Heart right ventricle (tissue), 16 donors: ENCODE data around the gene CD37. TPM values are rescaled to one million over a fixed set of nuclear protein-coding genes. Genes with fewer than 3 reads are reported as not detected.
"Not testable (repeated sequence)": the region's sequence is repeated elsewhere in the genome, so short reads cannot be mapped to it uniquely, and the experiment has no call there.

Experiments used
- ATAC-seq, 8 donors: fragments of 200-7000 bp; cut with Tn5 transposase; one replicate each; pipeline ENCODE4 v1.9.1; 2020; ENCODE audit warnings: mild to moderate bottlenecking in 8 of 8, moderate library complexity in 8 of 8, moderate number of reproducible peaks in 1 of 8
- DNase-seq, 2 donors: peaks; one replicate each; pipeline ENCODE4 v3.0.0-alpha.2; 2020
- H3K27ac ChIP-seq, 10 donors: fragments of 200-600 bp; sonication (generic) in 2 of 10; one replicate each; pipeline versions ENCODE4 v1.5.0 to v1.8.0; 2020 to 2022; ENCODE audit warnings: mild to moderate bottlenecking in 3 of 10
- H3K27me3 ChIP-seq, 7 donors: fragments of 200-600 bp; one replicate each; pipeline ENCODE4 v1.8.0; 2021 to 2022; ENCODE audit warnings: mild to moderate bottlenecking in 2 of 7
- H3K36me3 ChIP-seq, 9 donors: fragments of 200-600 bp; sonication (generic) in 1 of 9; one replicate each; pipeline versions ENCODE4 v1.5.0 to v1.8.0; 2020 to 2022; ENCODE audit warnings: mild to moderate bottlenecking in 2 of 9
- H3K4me1 ChIP-seq, 9 donors: fragments of 200-600 bp; sonication (generic) in 1 of 9; one replicate each; pipeline versions ENCODE4 v1.5.0 to v1.8.0; 2020 to 2022; ENCODE audit warnings: mild to moderate bottlenecking in 4 of 9
- H3K4me3 ChIP-seq, 10 donors: fragments of 200-600 bp; sonication (generic) in 2 of 10; one replicate each; pipeline versions ENCODE4 v1.5.0 to v1.8.0; 2020 to 2022; ENCODE audit warnings: mild to moderate bottlenecking in 7 of 10, moderate library complexity in 2 of 10
- H3K9me3 ChIP-seq, 11 donors: fragments of 200-600 bp in 10 of 11; sonication (generic) in 2 of 11; one replicate each; pipeline versions ENCODE4 v1.5.0 to v1.8.0; 2013 to 2022; ENCODE audit warnings: mild to moderate bottlenecking in 2 of 11, control low read depth in 1 of 11, moderate library complexity in 1 of 11
- WGBS, 2 donors: extraction: QIAGEN DNeasy Blood & Tissue Kit; methylation state at CpG; one replicate each; pipeline ENCODE4 v1.1.7; 2013; ENCODE audit warnings: inconsistent platforms in 1 of 2; 5-methylcytosine and 5-hydroxymethylcytosine counted together
- intact Hi-C, 10 donors: fragments of 100-400 bp; cut with DNase I; formaldehyde crosslinking; loops; one replicate each; pipeline versions ENCODE4 v1.11.1 to v1.14.2; 2022
- long read RNA-seq, 3 donors: library from polyadenylated mRNA; unstranded; transcript quantifications; one replicate each; pipeline ENCODE4 v2.0.0, GENCODE V29; 2020 to 2021
- polyA plus RNA-seq, 2 donors: library from polyadenylated mRNA; stranded (reverse); fragments of 200-250 nt; gene quantifications; one replicate each; pipeline ENCODE4 v1.2.3, GENCODE V29; 2013
- total RNA-seq, 10 donors: library from RNA; stranded (reverse); fragmentation: NEBNext Ultra II Directional in 3 of 10; extraction: Animal tissue kit (Norgen Biotek cat#: 25700) in 3 of 10; gene quantifications; one replicate each; pipeline versions ENCODE4 v1.2.1 to v1.2.4, GENCODE V29; 2021 to 2023
- TF ChIP-seq, protein P1 (sequence below), 9 donors: fragments of 200-600 bp; sonication (generic) in 2 of 9; IDR thresholded peaks; one replicate each; pipeline versions ENCODE4 v1.5.0 to v1.8.0; 2021 to 2022; ENCODE audit warnings: antibody characterized with exemption in 9 of 9, mild to moderate bottlenecking in 5 of 9, moderate library complexity in 1 of 9
- donor health status: Arrhythmogenic right ventricular cardiomyopathy.
- donor health status: ischemic (EF 13 %, LVEDD 7.1; RV severe dilation, severe dysfunction).
- donor health status: healthy with polysubstance abuse.
- donor health status: DM: no; HTN: yes; CAD: no.
- donor health status: DM: no; HTN: no; CAD: no.
- donor health status: ischemic (EF 25% LVEDD 6.9; RV normal size, moderate dysfunction).
- donor health status: ischemic (EF 25% LVEDD 5.7; RV mildly dilated, moderate dysfunction).
- donor health status: healthy.
- donor health status: DM: yes; HTN: yes; CAD: no.
- donor health status: Ischemic cardiomyopathy.
- donor health status: ischemic (EF 35%, LVEDD 5.7; RV mildly dilated, moderate dysfunction).
- donor health status: nonischemic (EF 11% LVEDD 7.7; RV severe dilation, severe dysfunction).
- donor health status: DM: yes; HTN: yes; CAD: no.
- donor health status: PGD.
- donor health status: ischemic (EF 29% LVEDD 5.4; RV normal size, mild dysfunction).
- donor health status: nonischemic (EF 23%, LVEDD 6.1; RV moderate dilation, normal function).

CD37 gene, protein sequence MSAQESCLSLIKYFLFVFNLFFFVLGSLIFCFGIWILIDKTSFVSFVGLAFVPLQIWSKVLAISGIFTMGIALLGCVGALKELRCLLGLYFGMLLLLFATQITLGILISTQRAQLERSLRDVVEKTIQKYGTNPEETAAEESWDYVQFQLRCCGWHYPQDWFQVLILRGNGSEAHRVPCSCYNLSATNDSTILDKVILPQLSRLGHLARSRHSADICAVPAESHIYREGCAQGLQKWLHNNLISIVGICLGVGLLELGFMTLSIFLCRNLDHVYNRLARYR
- 10 to 100 TPM in 2 of 10 donors, 1 to 10 TPM in 8; 2.0 to 34.2 (median 3.9) TPM for total RNA-seq
- polyA plus RNA-seq, result 1 to 10 TPM; 2.3 to 3.5 TPM
- long read RNA-seq, donor 1, partial matches to known transcripts, result 0 of 7 reads
- long read RNA-seq, donor 1, other reads (novel, unspliced or antisense), result 3 of 7 reads
- long read RNA-seq, donor 2, partial matches to known transcripts, result 0 of 2 reads
- long read RNA-seq, donor 2, other reads (novel, unspliced or antisense), result 0 of 2 reads
- long read RNA-seq, donor 3, result 0 reads

DNA sequence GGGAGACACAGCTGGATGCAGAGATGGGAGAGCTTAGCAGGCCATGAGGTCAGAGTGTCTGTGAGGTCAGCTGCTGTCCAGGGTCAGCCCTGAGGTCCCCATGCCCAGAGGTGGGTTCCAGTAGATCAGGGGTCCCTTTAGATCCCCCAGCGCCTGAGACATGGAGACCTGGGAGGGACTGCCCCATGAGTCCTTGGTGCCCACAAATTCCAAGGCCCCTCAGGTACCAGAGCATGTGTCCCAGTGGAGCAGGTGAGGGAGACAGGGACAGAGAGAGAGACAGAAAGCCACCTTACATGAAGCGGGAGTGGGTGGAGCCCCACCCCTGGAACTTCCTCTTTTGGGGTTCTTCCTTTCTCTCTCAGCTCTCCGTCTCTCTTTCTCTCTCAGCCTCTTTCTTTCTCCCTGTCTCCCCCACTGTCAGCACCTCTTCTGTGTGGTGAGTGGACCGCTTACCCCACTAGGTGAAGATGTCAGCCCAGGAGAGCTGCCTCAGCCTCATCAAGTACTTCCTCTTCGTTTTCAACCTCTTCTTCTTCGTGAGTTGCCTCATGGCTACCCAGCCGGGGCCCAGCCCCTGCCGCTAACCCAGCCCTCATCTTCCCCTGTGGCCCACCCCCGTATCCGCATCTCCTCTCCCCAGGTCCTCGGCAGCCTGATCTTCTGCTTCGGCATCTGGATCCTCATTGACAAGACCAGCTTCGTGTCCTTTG lies at the start of gene CD37:
Gene CD37 (plus strand): TSS at position 336 of the 713 bp plus-strand sequence. CDS start 135 bp downstream, at position 471.
- H3K36me3 ChIP-seq, result peaks cover 0 to 31% (median 0%) of the 10 kb centered on the region in 9 donors
- intact Hi-C loops, result no loop called here
- no peaks in the 10 kb centered on the region for H3K9me3 ChIP-seq
- TF ChIP-seq, protein P1, sequence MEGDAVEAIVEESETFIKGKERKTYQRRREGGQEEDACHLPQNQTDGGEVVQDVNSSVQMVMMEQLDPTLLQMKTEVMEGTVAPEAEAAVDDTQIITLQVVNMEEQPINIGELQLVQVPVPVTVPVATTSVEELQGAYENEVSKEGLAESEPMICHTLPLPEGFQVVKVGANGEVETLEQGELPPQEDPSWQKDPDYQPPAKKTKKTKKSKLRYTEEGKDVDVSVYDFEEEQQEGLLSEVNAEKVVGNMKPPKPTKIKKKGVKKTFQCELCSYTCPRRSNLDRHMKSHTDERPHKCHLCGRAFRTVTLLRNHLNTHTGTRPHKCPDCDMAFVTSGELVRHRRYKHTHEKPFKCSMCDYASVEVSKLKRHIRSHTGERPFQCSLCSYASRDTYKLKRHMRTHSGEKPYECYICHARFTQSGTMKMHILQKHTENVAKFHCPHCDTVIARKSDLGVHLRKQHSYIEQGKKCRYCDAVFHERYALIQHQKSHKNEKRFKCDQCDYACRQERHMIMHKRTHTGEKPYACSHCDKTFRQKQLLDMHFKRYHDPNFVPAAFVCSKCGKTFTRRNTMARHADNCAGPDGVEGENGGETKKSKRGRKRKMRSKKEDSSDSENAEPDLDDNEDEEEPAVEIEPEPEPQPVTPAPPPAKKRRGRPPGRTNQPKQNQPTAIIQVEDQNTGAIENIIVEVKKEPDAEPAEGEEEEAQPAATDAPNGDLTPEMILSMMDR (IDR thresholded peaks at IDR 0.05), result no peak
- peaks cover 2 to 69% (median 16%) of the 10 kb centered on the region in 9 donors for H3K4me1 ChIP-seq
- H3K4me3 ChIP-seq, result peak within 1 kb of the TSS in 7 of 10 donors; percentile 11 to 65 (median 30)
- peak within 1 kb of the TSS in 2 of 10 donors; percentile 64 to 88 for H3K27ac ChIP-seq
- H3K27me3 ChIP-seq, result no peaks in the 10 kb centered on the region
- DNase-seq, result no peak
- no peak for ATAC-seq
- 74% methylated on average over 13 of the region's 13 CpGs for WGBS, 2 donors

DNA sequence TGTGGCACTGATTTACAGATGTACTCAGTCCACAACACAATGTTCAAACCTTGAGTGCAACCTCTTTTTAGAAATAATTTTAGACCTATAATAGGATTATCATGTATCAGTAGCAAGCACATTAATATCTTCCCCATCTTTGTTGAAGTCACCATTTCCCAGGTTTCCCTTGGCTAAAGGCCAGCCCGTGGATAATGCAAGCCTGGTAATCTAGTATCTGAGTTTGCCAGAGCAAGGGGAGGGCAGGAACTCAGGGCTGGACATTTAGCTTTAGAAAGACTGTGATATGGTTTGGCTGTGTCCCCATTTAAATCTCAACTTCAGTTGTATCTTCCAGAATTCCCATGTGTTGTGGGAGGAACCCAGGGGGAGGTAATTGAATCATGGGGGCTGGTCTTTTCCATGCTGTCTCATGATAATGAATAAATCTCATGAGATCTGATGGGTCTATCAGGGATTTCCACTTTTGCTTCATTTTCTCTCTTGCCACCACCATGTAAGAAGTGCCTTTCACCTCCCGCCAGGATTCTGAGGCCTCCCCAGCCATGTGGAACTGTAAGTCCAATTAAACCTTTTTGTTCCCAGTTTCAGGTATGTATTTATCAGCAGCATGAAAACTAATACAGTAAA lies 48.0 kb upstream of the CD37 start:
- DNase-seq (no peak), ATAC-seq (no peak)
- Histone ChIP-seq H3K27me3 (no peaks in the 10 kb centered on the region), H3K4me3 (no peak overlapping the region), H3K4me1 (no peaks in the 10 kb centered on the region), H3K36me3 (no peaks in the 10 kb centered on the region), H3K27ac (no peak overlapping the region), H3K9me3 (no peaks in the 10 kb centered on the region)
- intact Hi-C loops, result no loop called here
- TF ChIP-seq, protein P1 (IDR thresholded peaks at IDR 0.05), result no peak
- WGBS, 2 donors, result 20 to 75% methylated on average over 2 of the region's 2 CpGs

DNA sequence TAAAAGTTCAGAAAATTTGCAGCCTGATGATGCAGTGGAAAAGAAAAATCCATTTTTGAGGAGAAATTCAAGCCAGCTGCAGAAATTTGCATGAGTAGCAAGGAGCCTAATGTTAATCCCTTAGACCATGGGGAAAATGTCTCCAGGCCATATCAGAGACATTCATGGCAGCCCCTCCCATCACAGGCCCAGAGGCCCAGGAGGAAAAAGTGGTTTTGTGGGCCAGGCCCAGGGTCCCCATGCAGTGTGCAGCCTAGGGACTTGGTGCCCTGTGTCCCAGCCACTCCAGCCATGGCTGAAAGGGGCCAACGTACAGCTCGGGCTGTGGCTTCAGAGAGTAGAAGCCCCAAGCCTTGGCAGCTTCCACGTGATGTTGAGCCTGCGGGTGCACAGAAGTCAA lies 47.0 kb upstream of the CD37 start:
- intact Hi-C loops, H3K36me3 ChIP-seq, H3K4me3 ChIP-seq, DNase-seq, H3K4me1 ChIP-seq, H3K27ac ChIP-seq, H3K9me3 ChIP-seq, ATAC-seq, H3K27me3 ChIP-seq: not testable (repeated sequence)
- 93 to 95% methylated on average over 4 of the region's 4 CpGs for WGBS, 2 donors

DNA sequence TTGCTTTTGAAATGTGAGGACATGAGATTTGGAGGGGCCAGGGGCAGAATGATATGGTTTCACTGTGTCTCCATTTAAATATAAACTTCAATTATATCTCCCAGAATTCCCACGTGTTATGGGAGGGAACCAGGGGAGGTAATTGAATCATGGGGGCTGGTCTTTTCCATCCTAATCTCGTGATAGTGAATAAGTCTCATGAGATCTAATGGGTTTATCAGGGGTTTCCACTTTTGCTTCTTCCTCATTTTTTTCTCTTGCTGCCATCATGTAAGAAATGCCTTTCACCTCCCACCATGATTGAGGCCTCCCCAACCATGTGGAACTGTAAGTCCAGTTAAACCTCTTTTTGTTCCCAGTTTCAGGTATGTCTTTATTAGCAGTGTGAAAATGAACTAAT lies 45.9 kb upstream of the CD37 start:
- H3K27me3 ChIP-seq, H3K4me3 ChIP-seq, ATAC-seq, H3K36me3 ChIP-seq, intact Hi-C loops, H3K9me3 ChIP-seq, H3K27ac ChIP-seq, DNase-seq, H3K4me1 ChIP-seq: not testable (repeated sequence)
- WGBS, 2 donors, result 48 to 52% methylated on average over 2 of the region's 2 CpGs

DNA sequence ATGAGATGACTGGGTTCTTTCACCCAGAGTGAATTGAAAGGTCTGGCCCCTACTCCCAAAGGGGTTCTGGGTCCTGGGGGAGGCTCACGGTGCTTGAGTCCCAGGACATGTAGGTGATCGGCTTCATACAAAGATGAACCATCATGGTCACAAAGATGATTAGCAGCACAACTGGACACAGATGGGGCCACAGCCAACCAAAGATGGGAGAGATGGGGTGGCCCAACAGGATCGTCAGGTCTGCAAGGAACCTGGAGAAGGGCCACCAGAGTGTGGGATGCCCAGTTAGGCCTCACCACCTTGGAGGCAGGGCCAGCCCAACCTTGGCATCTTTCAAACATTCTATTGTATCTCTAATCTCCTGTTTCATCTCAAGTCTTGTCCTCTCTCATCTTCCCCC lies 44.7 kb upstream of the CD37 start:
- DNase-seq (no peak), ATAC-seq (no peak)
- intact Hi-C loops, result no loop called here
- TF ChIP-seq, protein P1 (IDR thresholded peaks at IDR 0.05), result no peak
- H3K4me3 ChIP-seq, result no peak overlapping the region
- no peaks in the 10 kb centered on the region for H3K27me3 ChIP-seq
- H3K27ac ChIP-seq, result no peak overlapping the region
- peaks cover 0 to 3% (median 0%) of the 10 kb centered on the region in 9 donors for H3K36me3 ChIP-seq
- no peaks in the 10 kb centered on the region for H3K9me3 ChIP-seq
- H3K4me1 ChIP-seq, result no peaks in the 10 kb centered on the region
- WGBS, 2 donors, result 93 to 94% methylated on average over 3 of the region's 3 CpGs
